ENCODE data around the gene HRH1. TPM values are rescaled to one million over a fixed set of nuclear protein-coding genes. Genes with fewer than 3 reads are reported as not detected.

The HRH1 gene
- polyA plus RNA-seq, 1 donor (not counting 4 experiments of a cell fraction or from before 2014, with no cell fraction given), result 13.9 TPM

GRCh38 chr3:11186771-11187191, 32.5 kb downstream of the HRH1 start:
- FAIRE-seq (no peak), DNase-seq (ENCODE audit: low read depth, low spot score) (no peak)
- Histone ChIP-seq H3K27ac (ENCODE audit: control insufficient read depth, insufficient read depth, low read length) (peak overlapping the region; percentile 77), H3K36me3 (ENCODE audit: control insufficient read depth in 2 of 2, extremely low read depth in 1 of 2, insufficient read depth in 2 of 2, low read length in 2 of 2) (peaks cover 0 to 3% of the 10 kb centered on the region in 2 experiments), H2AFZ (ENCODE audit: control insufficient read depth, low read length) (no peak overlapping the region), H3K4me3 (ENCODE audit: control insufficient read depth in 2 of 3, extremely low read depth in 1 of 3, insufficient read depth in 2 of 3, low read depth in 1 of 3, low read length in 3 of 3) (no peak overlapping the region), H3K79me2 (ENCODE audit: control insufficient read depth, insufficient read depth, low read length) (peaks cover 1% of the 10 kb centered on the region), H3K9me3 (ENCODE audit: control insufficient read depth, low read depth, low read length) (no peaks in the 10 kb centered on the region), H4K20me1 (ENCODE audit: control insufficient read depth, extremely low read depth, insufficient read depth, low read length) (no peaks in the 10 kb centered on the region), H3K27me3 (ENCODE audit: control insufficient read depth, extremely low read depth, insufficient read depth, low read length) (no peaks in the 10 kb centered on the region), H3K4me1 (ENCODE audit: control insufficient read depth, extremely low read depth, insufficient read depth, low read length) (peaks cover 39% of the 10 kb centered on the region), H3K4me2 (ENCODE audit: control insufficient read depth, extremely low read depth, insufficient read depth, low read depth, low read length) (peak overlapping the region; percentile 80), H3K9ac (ENCODE audit: control insufficient read depth, extremely low read depth, insufficient read depth, low read length) (peak overlapping the region; percentile 60), H3K9me1 (ENCODE audit: control insufficient read depth, extremely low read depth, insufficient read depth, low read length) (no peaks in the 10 kb centered on the region)
- TF ChIP-seq CTCF (optimal IDR thresholded peaks at IDR 0.05 in 1 of 3, IDR thresholded peaks at IDR 0.05 in 1 of 3, conservative IDR thresholded peaks at IDR 0.05 in 1 of 3; ENCODE audit: extremely low read depth in 1 of 3, insufficient read depth in 2 of 3, low read length in 3 of 3), result no peak
- TF ChIP-seq EZH2 (IDR thresholded peaks at IDR 0.05; ENCODE audit: low read length), result no peak
- dilution Hi-C loops (cut with MboI; ENCODE audit: extremely low pct_ligation_motif_present, low sequenced_read_pairs), result no loop called here

GRCh38 chr3:11187681-11188080, 33.4 kb downstream of the HRH1 start:
- no peak for DNase-seq (ENCODE audit: low read depth, low spot score)
- Histone ChIP-seq H3K27ac (ENCODE audit: control insufficient read depth, insufficient read depth, low read length) (no peak overlapping the region), H3K36me3 (ENCODE audit: control insufficient read depth in 2 of 2, extremely low read depth in 1 of 2, insufficient read depth in 2 of 2, low read length in 2 of 2) (peaks cover 0 to 3% of the 10 kb centered on the region in 2 experiments), H3K4me1 (ENCODE audit: control insufficient read depth, extremely low read depth, insufficient read depth, low read length) (peaks cover 36% of the 10 kb centered on the region), H3K79me2 (ENCODE audit: control insufficient read depth, insufficient read depth, low read length) (peaks cover 1% of the 10 kb centered on the region), H2AFZ (ENCODE audit: control insufficient read depth, low read length) (no peak overlapping the region), H3K27me3 (ENCODE audit: control insufficient read depth, extremely low read depth, insufficient read depth, low read length) (no peaks in the 10 kb centered on the region), H3K9ac (ENCODE audit: control insufficient read depth, extremely low read depth, insufficient read depth, low read length) (no peak overlapping the region), H3K9me3 (ENCODE audit: control insufficient read depth, low read depth, low read length) (no peaks in the 10 kb centered on the region), H4K20me1 (ENCODE audit: control insufficient read depth, extremely low read depth, insufficient read depth, low read length) (no peaks in the 10 kb centered on the region), H3K4me3 (ENCODE audit: control insufficient read depth in 2 of 3, extremely low read depth in 1 of 3, insufficient read depth in 2 of 3, low read depth in 1 of 3, low read length in 3 of 3) (no peak overlapping the region), H3K9me1 (ENCODE audit: control insufficient read depth, extremely low read depth, insufficient read depth, low read length) (no peaks in the 10 kb centered on the region), H3K4me2 (ENCODE audit: control insufficient read depth, extremely low read depth, insufficient read depth, low read depth, low read length) (no peak overlapping the region)
- TF ChIP-seq CTCF (optimal IDR thresholded peaks at IDR 0.05 in 1 of 3, IDR thresholded peaks at IDR 0.05 in 1 of 3, conservative IDR thresholded peaks at IDR 0.05 in 1 of 3; ENCODE audit: extremely low read depth in 1 of 3, insufficient read depth in 2 of 3, low read length in 3 of 3) (no peak), EZH2 (IDR thresholded peaks at IDR 0.05; ENCODE audit: low read length) (no peak)
- dilution Hi-C loops (cut with MboI; ENCODE audit: extremely low pct_ligation_motif_present, low sequenced_read_pairs), result no loop called here
- FAIRE-seq, result no peak

Measured in keratinocyte (primary cell).